Neural cell (in vitro differentiated cells): Measurements from ENCODE around the gene DOCK9. TPM values are rescaled to one million over a fixed set of nuclear protein-coding genes. Genes with fewer than 3 reads are reported as not detected.

Source experiments
- H2AFZ ChIP-seq: fragments of 200-600, 300-800 bp; sonication (generic), shearing (Covaris generic); 2 replicates; pipeline ENCODE4 v1.6.0; 2014; ENCODE audit warnings: low read depth, mild to moderate bottlenecking, antibody characterized with exemption, low read length, moderate library complexity
- H3F3A ChIP-seq: fragments of 200-600 bp; shearing (Covaris generic); 2 replicates; pipeline ENCODE4 v1.6.1; 2016; ENCODE audit warnings: mild to moderate bottlenecking, moderate library complexity, mixed read lengths, antibody characterized with exemption, low read length; ENCODE audit not compliant: insufficient read depth, poor library complexity, severe bottlenecking
- H3K27ac ChIP-seq: fragments of 200-600, 300-800 bp; sonication (generic), shearing (Covaris generic); 2 replicates; pipeline ENCODE4 v1.5.1; 2014; ENCODE audit warnings: mild to moderate bottlenecking, low read length, moderate library complexity
- H3K27me3 ChIP-seq: fragments of 300-800, 200-600 bp; sonication (generic), shearing (Covaris generic); 2 replicates; pipeline ENCODE4 v1.6.0; 2014; ENCODE audit warnings: mild to moderate bottlenecking, low read depth, low read length, moderate library complexity; ENCODE audit not compliant: insufficient read depth
- H3K36me3 ChIP-seq: fragments of 300-800, 200-600 bp; sonication (generic), shearing (Covaris generic); 2 replicates; pipeline ENCODE4 v1.5.1; 2014; ENCODE audit warnings: mild to moderate bottlenecking, antibody characterized with exemption, low read length, moderate library complexity; ENCODE audit not compliant: insufficient read depth
- H3K4me2 ChIP-seq: fragments of 300-800, 200-600 bp; sonication (generic), shearing (Covaris generic); 2 replicates; pipeline ENCODE4 v1.6.0; 2014; ENCODE audit warnings: mild to moderate bottlenecking, low read length
- H3K4me3 ChIP-seq: fragments of 300-800, 200-600 bp; sonication (generic), shearing (Covaris generic); 2 replicates; pipeline ENCODE4 v1.5.1; 2014; ENCODE audit warnings: mild to moderate bottlenecking, low read length, moderate library complexity
- H3K79me2 ChIP-seq: fragments of 200-600 bp; shearing (Covaris generic); replicated peaks from 2 replicates; pipeline ENCODE4 v1.6.0; 2014; ENCODE audit warnings: mild to moderate bottlenecking, low read length, moderate library complexity; ENCODE audit not compliant: insufficient read depth
- H3K9ac ChIP-seq: fragments of 300-800, 200-600 bp; sonication (generic), shearing (Covaris generic); 2 replicates; pipeline ENCODE4 v1.6.1; 2016; ENCODE audit warnings: mild to moderate bottlenecking, low read length, mixed read lengths
- H3K9me2 ChIP-seq: fragments of 200-600 bp; shearing (Covaris generic); 2 replicates; pipeline ENCODE4 v1.6.1; 2016; ENCODE audit warnings: mild to moderate bottlenecking, low read length, mixed read lengths; ENCODE audit not compliant: insufficient read depth
- H3K9me3 ChIP-seq: fragments of 200-600, 300-800 bp; sonication (generic), shearing (Covaris generic); 2 replicates; pipeline ENCODE4 v1.6.1; 2016; ENCODE audit warnings: mild to moderate bottlenecking, mixed run types, low read length, moderate library complexity, mixed read lengths
- H4K20me1 ChIP-seq: fragments of 200-600 bp; shearing (Covaris generic); 2 replicates; pipeline ENCODE4 v1.6.1; 2016; ENCODE audit warnings: mild to moderate bottlenecking, mixed run types; ENCODE audit not compliant: insufficient read depth
- EP300 ChIP-seq: fragments of 450-650 bp; conservative IDR thresholded peaks from 2 replicates; pipeline ENCODE4 v1.6.1; 2014; ENCODE audit warnings: antibody characterized with exemption, mild to moderate bottlenecking, moderate library complexity; ENCODE audit not compliant: poor library complexity, severe bottlenecking
- EZH2 ChIP-seq: fragments of 200-600, 300-800 bp; shearing (Covaris generic), sonication (generic); IDR thresholded peaks from 2 replicates; pipeline ENCODE4 v1.6.1; 2014; ENCODE audit warnings: antibody characterized with exemption, low read length, borderline replicate concordance, mild to moderate bottlenecking; ENCODE audit not compliant: insufficient read depth, poor library complexity, severe bottlenecking
- MXI1 ChIP-seq: fragments of 450-650 bp; conservative IDR thresholded peaks from 2 replicates; pipeline ENCODE4 v1.6.1; 2014; ENCODE audit warnings: antibody characterized with exemption, mild to moderate bottlenecking; ENCODE audit not compliant: poor library complexity, severe bottlenecking
- POLR2AphosphoS5 ChIP-seq: IDR thresholded peaks from 2 replicates; pipeline ENCODE4 v1.6.1; 2012
- RAD21 ChIP-seq: fragments of 450-650 bp; conservative IDR thresholded peaks from 2 replicates; pipeline ENCODE4 v1.6.1; 2014; ENCODE audit warnings: antibody characterized with exemption, mild to moderate bottlenecking, moderate library complexity
- SMC3 ChIP-seq: fragments of 450-650 bp; conservative IDR thresholded peaks from 2 replicates; pipeline ENCODE4 v1.6.1; 2014; ENCODE audit warnings: antibody characterized with exemption, mild to moderate bottlenecking, moderate library complexity; ENCODE audit not compliant: poor library complexity
- TAF1 ChIP-seq: IDR thresholded peaks from 2 replicates; pipeline ENCODE4 v1.6.1; 2012; ENCODE audit warnings: low read depth
- polyA plus RNA-seq: library from polyadenylated mRNA; depleted of rRNA; stranded (reverse); fragments of >200 nt; gene quantifications from 2 replicates; pipeline ENCODE4 v1.2.3, GENCODE V29; 2014
- TF ChIP-seq, protein P1 (sequence below): fragments of 450-650 bp; IDR thresholded peaks from 2 replicates; pipeline ENCODE4 v1.5.1; 2014; ENCODE audit warnings: antibody characterized with exemption, mild to moderate bottlenecking, moderate library complexity; ENCODE audit not compliant: poor library complexity, severe bottlenecking
- TF ChIP-seq, protein P2 (sequence below): IDR thresholded peaks from 2 replicates; pipeline ENCODE4 v1.6.1; 2012; ENCODE audit warnings: borderline replicate concordance

The DOCK9 gene
- polyA plus RNA-seq, 1 donor from 2014 or later = 11.4 TPM

DNA sequence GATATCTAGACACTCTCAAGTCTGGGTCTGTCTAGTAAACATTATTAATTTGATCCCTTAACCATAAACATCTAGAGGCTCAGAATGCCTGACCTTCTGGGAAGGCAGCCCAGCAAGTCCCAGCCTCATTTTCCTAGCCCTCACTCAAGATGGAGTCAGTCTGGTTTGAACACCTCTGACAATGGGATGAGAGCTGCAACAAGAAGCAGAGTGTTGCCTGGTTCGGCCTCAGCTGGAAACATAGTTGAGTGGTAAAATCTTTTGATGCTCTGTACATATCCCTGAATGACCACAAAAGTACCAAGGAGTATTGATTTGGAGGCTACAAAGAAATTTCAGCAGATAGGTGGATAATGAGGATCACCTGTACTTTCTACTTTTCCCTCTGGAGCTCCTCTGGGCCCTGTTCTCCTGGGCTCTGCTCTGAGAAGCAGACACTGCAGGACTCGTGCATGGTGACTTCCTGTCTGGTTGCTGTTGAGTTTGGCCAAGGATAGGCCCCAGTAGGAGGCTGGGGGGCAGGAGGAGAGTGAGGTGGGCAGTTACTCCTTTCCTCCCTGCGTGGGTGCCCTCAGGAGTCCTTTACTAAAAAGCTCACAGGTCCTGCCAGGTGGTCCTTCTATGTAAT, 157.0 kb downstream of the DOCK9 start:
- no peaks in the 10 kb centered on the region for H3K36me3 ChIP-seq
- no peak overlapping the region for H3K4me2 ChIP-seq
- H3F3A ChIP-seq = no peaks in the 10 kb centered on the region
- H3K27ac ChIP-seq = no peak overlapping the region
- no peaks in the 10 kb centered on the region for H3K9me3 ChIP-seq
- TF ChIP-seq, protein P1, sequence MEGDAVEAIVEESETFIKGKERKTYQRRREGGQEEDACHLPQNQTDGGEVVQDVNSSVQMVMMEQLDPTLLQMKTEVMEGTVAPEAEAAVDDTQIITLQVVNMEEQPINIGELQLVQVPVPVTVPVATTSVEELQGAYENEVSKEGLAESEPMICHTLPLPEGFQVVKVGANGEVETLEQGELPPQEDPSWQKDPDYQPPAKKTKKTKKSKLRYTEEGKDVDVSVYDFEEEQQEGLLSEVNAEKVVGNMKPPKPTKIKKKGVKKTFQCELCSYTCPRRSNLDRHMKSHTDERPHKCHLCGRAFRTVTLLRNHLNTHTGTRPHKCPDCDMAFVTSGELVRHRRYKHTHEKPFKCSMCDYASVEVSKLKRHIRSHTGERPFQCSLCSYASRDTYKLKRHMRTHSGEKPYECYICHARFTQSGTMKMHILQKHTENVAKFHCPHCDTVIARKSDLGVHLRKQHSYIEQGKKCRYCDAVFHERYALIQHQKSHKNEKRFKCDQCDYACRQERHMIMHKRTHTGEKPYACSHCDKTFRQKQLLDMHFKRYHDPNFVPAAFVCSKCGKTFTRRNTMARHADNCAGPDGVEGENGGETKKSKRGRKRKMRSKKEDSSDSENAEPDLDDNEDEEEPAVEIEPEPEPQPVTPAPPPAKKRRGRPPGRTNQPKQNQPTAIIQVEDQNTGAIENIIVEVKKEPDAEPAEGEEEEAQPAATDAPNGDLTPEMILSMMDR = no peak
- no peak for TF ChIP-seq POLR2AphosphoS5
- TF ChIP-seq EZH2 = no peak
- H3K27me3 ChIP-seq = no peaks in the 10 kb centered on the region
- no peaks in the 10 kb centered on the region for H3K79me2 ChIP-seq
- H3K4me3 ChIP-seq = no peak overlapping the region
- no peak overlapping the region for H2AFZ ChIP-seq
- H3K9me2 ChIP-seq = no peaks in the 10 kb centered on the region
- no peak overlapping the region for H3K9ac ChIP-seq
- no peaks in the 10 kb centered on the region for H4K20me1 ChIP-seq

DNA sequence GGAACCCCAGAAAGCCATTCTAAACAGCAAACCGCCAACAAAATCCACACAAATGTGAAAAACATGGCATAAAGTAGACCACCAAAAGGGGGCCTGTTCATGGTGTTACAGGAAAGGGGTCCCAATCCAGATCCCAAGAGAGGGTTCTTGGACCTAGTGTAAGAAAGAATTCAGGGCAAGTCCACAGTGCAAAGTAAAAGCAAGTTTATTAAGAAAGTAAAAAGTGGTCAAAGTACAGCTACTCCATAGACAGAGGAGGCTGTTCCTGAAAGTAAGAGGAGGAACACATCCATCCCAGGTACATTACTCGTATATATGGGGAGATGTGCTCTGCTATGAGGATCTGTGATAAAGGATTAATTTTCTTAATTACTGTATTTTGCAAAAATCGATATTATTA, 157.6 kb downstream of the DOCK9 start:
- no peaks in the 10 kb centered on the region for H3K36me3 ChIP-seq
- no peak overlapping the region for H3K4me2 ChIP-seq

More for the DNA sequence above, 157.6 kb downstream of the DOCK9 start:
- H3K27me3 ChIP-seq = no peaks in the 10 kb centered on the region
- no peaks in the 10 kb centered on the region for H3K9me2 ChIP-seq
- H3F3A ChIP-seq = no peaks in the 10 kb centered on the region
- H3K9ac ChIP-seq = no peak overlapping the region
- no peaks in the 10 kb centered on the region for H3K9me3 ChIP-seq
- H3K79me2 ChIP-seq = no peaks in the 10 kb centered on the region
- H4K20me1 ChIP-seq = no peaks in the 10 kb centered on the region
- no peak overlapping the region for H3K27ac ChIP-seq
- TF ChIP-seq RAD21 (no peak), EZH2 (no peak), TAF1 (no peak), SMC3 (no peak), EP300 (no peak), POLR2AphosphoS5 (no peak), MXI1 (no peak)
- TF ChIP-seq, protein P1 = no peak
- TF ChIP-seq, protein P2, sequence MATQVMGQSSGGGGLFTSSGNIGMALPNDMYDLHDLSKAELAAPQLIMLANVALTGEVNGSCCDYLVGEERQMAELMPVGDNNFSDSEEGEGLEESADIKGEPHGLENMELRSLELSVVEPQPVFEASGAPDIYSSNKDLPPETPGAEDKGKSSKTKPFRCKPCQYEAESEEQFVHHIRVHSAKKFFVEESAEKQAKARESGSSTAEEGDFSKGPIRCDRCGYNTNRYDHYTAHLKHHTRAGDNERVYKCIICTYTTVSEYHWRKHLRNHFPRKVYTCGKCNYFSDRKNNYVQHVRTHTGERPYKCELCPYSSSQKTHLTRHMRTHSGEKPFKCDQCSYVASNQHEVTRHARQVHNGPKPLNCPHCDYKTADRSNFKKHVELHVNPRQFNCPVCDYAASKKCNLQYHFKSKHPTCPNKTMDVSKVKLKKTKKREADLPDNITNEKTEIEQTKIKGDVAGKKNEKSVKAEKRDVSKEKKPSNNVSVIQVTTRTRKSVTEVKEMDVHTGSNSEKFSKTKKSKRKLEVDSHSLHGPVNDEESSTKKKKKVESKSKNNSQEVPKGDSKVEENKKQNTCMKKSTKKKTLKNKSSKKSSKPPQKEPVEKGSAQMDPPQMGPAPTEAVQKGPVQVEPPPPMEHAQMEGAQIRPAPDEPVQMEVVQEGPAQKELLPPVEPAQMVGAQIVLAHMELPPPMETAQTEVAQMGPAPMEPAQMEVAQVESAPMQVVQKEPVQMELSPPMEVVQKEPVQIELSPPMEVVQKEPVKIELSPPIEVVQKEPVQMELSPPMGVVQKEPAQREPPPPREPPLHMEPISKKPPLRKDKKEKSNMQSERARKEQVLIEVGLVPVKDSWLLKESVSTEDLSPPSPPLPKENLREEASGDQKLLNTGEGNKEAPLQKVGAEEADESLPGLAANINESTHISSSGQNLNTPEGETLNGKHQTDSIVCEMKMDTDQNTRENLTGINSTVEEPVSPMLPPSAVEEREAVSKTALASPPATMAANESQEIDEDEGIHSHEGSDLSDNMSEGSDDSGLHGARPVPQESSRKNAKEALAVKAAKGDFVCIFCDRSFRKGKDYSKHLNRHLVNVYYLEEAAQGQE = no peak
- no peak overlapping the region for H3K4me3 ChIP-seq
- H2AFZ ChIP-seq = no peak overlapping the region
